ENCODE results near the gene CTNNA3.

CTNNA3 gene

GRCh38 chr10:66183028-66183427 is 1513.0 kb downstream of the CTNNA3 start:
- H3K4me1 ChIP-seq (ENCODE audit: control insufficient read depth, insufficient read depth, low read length) = no peaks in the 10 kb centered on the region
- no peak for TF ChIP-seq ZNF837 (tag by site-specific recombination; IDR thresholded peaks at IDR 0.05)
- no peak for TF ChIP-seq ZNF830 (tag by site-specific recombination; IDR thresholded peaks at IDR 0.05; ENCODE audit: low read depth)
- TF ChIP-seq ZBTB17 (tag by site-specific recombination; IDR thresholded peaks at IDR 0.05) = no peak
- no peak for TF ChIP-seq ZBTB6 (tag by site-specific recombination; IDR thresholded peaks at IDR 0.05)
- TF ChIP-seq ZNF214 (tag by site-specific recombination; IDR thresholded peaks at IDR 0.05; ENCODE audit: borderline replicate concordance) = no peak
- no peak for TF ChIP-seq REST (tag by site-specific recombination; IDR thresholded peaks at IDR 0.05)
- TF ChIP-seq, protein P1, sequence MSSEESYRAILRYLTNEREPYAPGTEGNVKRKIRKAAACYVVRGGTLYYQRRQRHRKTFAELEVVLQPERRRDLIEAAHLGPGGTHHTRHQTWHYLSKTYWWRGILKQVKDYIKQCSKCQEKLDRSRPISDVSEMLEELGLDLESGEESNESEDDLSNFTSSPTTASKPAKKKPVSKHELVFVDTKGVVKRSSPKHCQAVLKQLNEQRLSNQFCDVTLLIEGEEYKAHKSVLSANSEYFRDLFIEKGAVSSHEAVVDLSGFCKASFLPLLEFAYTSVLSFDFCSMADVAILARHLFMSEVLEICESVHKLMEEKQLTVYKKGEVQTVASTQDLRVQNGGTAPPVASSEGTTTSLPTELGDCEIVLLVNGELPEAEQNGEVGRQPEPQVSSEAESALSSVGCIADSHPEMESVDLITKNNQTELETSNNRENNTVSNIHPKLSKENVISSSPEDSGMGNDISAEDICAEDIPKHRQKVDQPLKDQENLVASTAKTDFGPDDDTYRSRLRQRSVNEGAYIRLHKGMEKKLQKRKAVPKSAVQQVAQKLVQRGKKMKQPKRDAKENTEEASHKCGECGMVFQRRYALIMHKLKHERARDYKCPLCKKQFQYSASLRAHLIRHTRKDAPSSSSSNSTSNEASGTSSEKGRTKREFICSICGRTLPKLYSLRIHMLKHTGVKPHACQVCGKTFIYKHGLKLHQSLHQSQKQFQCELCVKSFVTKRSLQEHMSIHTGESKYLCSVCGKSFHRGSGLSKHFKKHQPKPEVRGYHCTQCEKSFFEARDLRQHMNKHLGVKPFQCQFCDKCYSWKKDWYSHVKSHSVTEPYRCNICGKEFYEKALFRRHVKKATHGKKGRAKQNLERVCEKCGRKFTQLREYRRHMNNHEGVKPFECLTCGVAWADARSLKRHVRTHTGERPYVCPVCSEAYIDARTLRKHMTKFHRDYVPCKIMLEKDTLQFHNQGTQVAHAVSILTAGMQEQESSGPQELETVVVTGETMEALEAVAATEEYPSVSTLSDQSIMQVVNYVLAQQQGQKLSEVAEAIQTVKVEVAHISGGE (tag by site-specific recombination; conservative IDR thresholded peaks at IDR 0.05; ENCODE audit: low read depth) = no peak
- TF ChIP-seq ZNF530 (tag by site-specific recombination; IDR thresholded peaks at IDR 0.05; ENCODE audit: low read depth) = no peak
- no peak for TF ChIP-seq ZNF274 (IDR thresholded peaks at IDR 0.05; ENCODE audit: low read length)
- no peak for TF ChIP-seq ZNF274 (tag by site-specific recombination; IDR thresholded peaks at IDR 0.05; ENCODE audit: borderline replicate concordance)
- TF ChIP-seq ZNF544 (tag by site-specific recombination; IDR thresholded peaks at IDR 0.05) = no peak
- no peak for TF ChIP-seq ZNF664 (tag by site-specific recombination; IDR thresholded peaks at IDR 0.05)
- no peak for TF ChIP-seq ZNF558 (tag by site-specific recombination; IDR thresholded peaks at IDR 0.05)
- TF ChIP-seq, protein P2, sequence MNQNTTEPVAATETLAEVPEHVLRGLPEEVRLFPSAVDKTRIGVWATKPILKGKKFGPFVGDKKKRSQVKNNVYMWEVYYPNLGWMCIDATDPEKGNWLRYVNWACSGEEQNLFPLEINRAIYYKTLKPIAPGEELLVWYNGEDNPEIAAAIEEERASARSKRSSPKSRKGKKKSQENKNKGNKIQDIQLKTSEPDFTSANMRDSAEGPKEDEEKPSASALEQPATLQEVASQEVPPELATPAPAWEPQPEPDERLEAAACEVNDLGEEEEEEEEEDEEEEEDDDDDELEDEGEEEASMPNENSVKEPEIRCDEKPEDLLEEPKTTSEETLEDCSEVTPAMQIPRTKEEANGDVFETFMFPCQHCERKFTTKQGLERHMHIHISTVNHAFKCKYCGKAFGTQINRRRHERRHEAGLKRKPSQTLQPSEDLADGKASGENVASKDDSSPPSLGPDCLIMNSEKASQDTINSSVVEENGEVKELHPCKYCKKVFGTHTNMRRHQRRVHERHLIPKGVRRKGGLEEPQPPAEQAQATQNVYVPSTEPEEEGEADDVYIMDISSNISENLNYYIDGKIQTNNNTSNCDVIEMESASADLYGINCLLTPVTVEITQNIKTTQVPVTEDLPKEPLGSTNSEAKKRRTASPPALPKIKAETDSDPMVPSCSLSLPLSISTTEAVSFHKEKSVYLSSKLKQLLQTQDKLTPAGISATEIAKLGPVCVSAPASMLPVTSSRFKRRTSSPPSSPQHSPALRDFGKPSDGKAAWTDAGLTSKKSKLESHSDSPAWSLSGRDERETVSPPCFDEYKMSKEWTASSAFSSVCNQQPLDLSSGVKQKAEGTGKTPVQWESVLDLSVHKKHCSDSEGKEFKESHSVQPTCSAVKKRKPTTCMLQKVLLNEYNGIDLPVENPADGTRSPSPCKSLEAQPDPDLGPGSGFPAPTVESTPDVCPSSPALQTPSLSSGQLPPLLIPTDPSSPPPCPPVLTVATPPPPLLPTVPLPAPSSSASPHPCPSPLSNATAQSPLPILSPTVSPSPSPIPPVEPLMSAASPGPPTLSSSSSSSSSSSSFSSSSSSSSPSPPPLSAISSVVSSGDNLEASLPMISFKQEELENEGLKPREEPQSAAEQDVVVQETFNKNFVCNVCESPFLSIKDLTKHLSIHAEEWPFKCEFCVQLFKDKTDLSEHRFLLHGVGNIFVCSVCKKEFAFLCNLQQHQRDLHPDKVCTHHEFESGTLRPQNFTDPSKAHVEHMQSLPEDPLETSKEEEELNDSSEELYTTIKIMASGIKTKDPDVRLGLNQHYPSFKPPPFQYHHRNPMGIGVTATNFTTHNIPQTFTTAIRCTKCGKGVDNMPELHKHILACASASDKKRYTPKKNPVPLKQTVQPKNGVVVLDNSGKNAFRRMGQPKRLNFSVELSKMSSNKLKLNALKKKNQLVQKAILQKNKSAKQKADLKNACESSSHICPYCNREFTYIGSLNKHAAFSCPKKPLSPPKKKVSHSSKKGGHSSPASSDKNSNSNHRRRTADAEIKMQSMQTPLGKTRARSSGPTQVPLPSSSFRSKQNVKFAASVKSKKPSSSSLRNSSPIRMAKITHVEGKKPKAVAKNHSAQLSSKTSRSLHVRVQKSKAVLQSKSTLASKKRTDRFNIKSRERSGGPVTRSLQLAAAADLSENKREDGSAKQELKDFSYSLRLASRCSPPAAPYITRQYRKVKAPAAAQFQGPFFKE (tag by site-specific recombination; IDR thresholded peaks at IDR 0.05; ENCODE audit: borderline replicate concordance) = no peak
- no peak for TF ChIP-seq ZNF114 (tag by site-specific recombination; IDR thresholded peaks at IDR 0.05)
- TF ChIP-seq ZNF670 (tag by site-specific recombination; IDR thresholded peaks at IDR 0.05; ENCODE audit: low read depth) = no peak
- TF ChIP-seq ZNF146 (tag by site-specific recombination; IDR thresholded peaks at IDR 0.05) = no peak
- TF ChIP-seq, protein P3, sequence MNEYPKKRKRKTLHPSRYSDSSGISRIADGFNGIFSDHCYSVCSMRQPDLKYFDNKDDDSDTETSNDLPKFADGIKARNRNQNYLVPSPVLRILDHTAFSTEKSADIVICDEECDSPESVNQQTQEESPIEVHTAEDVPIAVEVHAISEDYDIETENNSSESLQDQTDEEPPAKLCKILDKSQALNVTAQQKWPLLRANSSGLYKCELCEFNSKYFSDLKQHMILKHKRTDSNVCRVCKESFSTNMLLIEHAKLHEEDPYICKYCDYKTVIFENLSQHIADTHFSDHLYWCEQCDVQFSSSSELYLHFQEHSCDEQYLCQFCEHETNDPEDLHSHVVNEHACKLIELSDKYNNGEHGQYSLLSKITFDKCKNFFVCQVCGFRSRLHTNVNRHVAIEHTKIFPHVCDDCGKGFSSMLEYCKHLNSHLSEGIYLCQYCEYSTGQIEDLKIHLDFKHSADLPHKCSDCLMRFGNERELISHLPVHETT (tag by site-specific recombination; IDR thresholded peaks at IDR 0.05) = no peak
- no peak for TF ChIP-seq KLF9 (tag by site-specific recombination; IDR thresholded peaks at IDR 0.05; ENCODE audit: low read depth)
- H3K36me3 ChIP-seq (ENCODE audit: control insufficient read depth in 2 of 2, insufficient read depth in 1 of 2, low read length in 2 of 2) = no peaks in the 10 kb centered on the region
- H3K4me3 ChIP-seq (ENCODE audit: low read depth, low read length) = no peak overlapping the region
- ChIA-PET POLR2A (no interaction called here), CTCF (no interaction called here)
- no peak overlapping the region for H3K27ac ChIP-seq (ENCODE audit: extremely low read depth, low read depth, low read length)
- H3K9me3 ChIP-seq (ENCODE audit: control insufficient read depth, insufficient read depth, low read depth, low read length) = no peaks in the 10 kb centered on the region
